Measurements from ENCODE around the gene TSPAN9.

DNA sequence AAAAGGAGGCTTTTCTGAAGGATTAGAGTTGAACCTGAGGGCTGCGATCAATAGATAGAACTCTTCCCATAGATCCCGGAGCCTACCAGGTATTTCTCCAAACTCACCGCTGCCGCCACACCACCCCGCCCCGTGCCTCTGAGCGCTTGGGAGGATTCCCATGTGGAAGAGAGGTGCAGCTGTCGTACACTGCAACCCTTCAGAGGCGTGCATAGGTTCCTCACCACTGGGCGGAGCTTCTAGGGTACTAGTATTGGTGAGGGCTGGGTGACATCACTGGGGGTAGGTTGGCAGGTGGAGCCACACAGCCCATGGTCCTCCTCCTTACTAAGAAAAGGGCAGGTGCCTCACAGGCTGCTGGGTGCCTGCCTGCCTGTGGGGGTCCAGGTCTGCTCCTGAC, 127.0 kb downstream of the TSPAN9 start:
- TF ChIP-seq, protein P1, sequence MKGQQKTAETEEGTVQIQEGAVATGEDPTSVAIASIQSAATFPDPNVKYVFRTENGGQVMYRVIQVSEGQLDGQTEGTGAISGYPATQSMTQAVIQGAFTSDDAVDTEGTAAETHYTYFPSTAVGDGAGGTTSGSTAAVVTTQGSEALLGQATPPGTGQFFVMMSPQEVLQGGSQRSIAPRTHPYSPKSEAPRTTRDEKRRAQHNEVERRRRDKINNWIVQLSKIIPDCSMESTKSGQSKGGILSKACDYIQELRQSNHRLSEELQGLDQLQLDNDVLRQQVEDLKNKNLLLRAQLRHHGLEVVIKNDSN (IDR thresholded peaks at IDR 0.05; ENCODE audit: borderline replicate concordance, extremely low read length, insufficient read depth, low read depth, low read length), result no peak
- TF ChIP-seq POLR2A (IDR thresholded peaks at IDR 0.05; ENCODE audit: low read depth, low read length) (no peak), EP300 (IDR thresholded peaks at IDR 0.05; ENCODE audit: borderline replicate concordance in 1 of 2, control insufficient read depth in 1 of 2, low read depth in 2 of 2, low read length in 2 of 2) (no peak), CHD2 (IDR thresholded peaks at IDR 0.05; ENCODE audit: borderline replicate concordance, low read depth, low read length) (no peak), YY1 (IDR thresholded peaks at IDR 0.05; ENCODE audit: low read depth, low read length) (no peak), TAF1 (IDR thresholded peaks at IDR 0.05; ENCODE audit: borderline replicate concordance, low read depth, low read length) (no peak), NR2F1 (conservative IDR thresholded peaks at IDR 0.05) (no peak)
